HCT116 (cell line): ENCODE measurements around the gene ATG101. TPM values are rescaled to one million over a fixed set of nuclear protein-coding genes. Genes with fewer than 3 reads are reported as not detected.

Source experiments
- ATAC-seq: fragments of 200-7000 bp; cut with Tn5 transposase; 2 replicates; pipeline ENCODE4 v1.9.1; 2020; ENCODE audit warnings: mild to moderate bottlenecking, moderate library complexity
- BruUV-seq: library from RNA; stranded (reverse); fragments of 400-500 nt; replicated peaks from 2 replicates; lab custom pipeline; 2021; lab: Mats Ljungman, UMichigan
- CTCF ChIA-PET: fragments of 300-600 bp; sonication (Branson Sonifier 250); formaldehyde crosslinking; loops from one replicate; lab custom pipeline; 2021; ENCODE audit warnings: antibody characterized with exemption; lab: Charles Lee
- POLR2A ChIA-PET: fragments of 300-600, 350-600 bp; sonication (Branson Sonifier 250); formaldehyde crosslinking; loops from one replicate; lab custom pipeline; 2021; ENCODE audit warnings: antibody characterized with exemption; lab: Charles Lee
- RAD21 ChIA-PET, 2 experiments: fragments of 300-600 bp; sonication (Branson Sonifier 250); formaldehyde crosslinking; loops; one replicate each; lab custom pipeline; 2023; ENCODE audit warnings: low total read pairs in 2 of 2; ENCODE audit not compliant: uncharacterized antibody in 2 of 2, unreplicated experiment in 2 of 2, low non-redundant PET in 1 of 2; lab: Charles Lee
- DNase-seq: peaks from one replicate; pipeline ENCODE4 v3.0.0-alpha.2; 2010; ENCODE audit warnings: low read depth, low spot score
- H2AFZ ChIP-seq: fragments of 200-600 bp; shearing (Covaris generic), sonication (generic); 2 replicates; pipeline ENCODE4 v1.6.1; 2017; ENCODE audit warnings: low read depth, mixed run types, mixed read lengths, antibody characterized with exemption, low read length; ENCODE audit not compliant: poor library complexity, severe bottlenecking
- H3K27ac ChIP-seq: 2 replicates; pipeline ENCODE4 v1.5.1; 2012; ENCODE audit warnings: low read depth, low read length
- H3K27me3 ChIP-seq: fragments of 200-600 bp; sonication (generic); 2 replicates; pipeline ENCODE4 v1.6.1; 2016; ENCODE audit warnings: mixed run types, low read length, mixed read lengths; ENCODE audit not compliant: insufficient read depth
- H3K36me3 ChIP-seq, 2 experiments: fragments of 200-500 bp in 1 of 2; fragments of 200-600 bp in 1 of 2; sonication (Bioruptor generic) in 1 of 2; sonication (generic) in 1 of 2; 2 replicates each; pipeline versions ENCODE4 v1.5.1 to v1.6.1; 2014 to 2016; ENCODE audit warnings: low read length in 2 of 2, inconsistent platforms in 1 of 2, mixed read lengths in 1 of 2, mixed run types in 1 of 2; ENCODE audit not compliant: insufficient read depth in 2 of 2, control insufficient read depth in 1 of 2
- H3K4me1 ChIP-seq, 2 experiments: fragments of 200-600 bp in 1 of 2; sonication (generic) in 1 of 2; 2 replicates each; pipeline versions ENCODE4 v1.5.1 to v1.6.1; 2012 to 2017; ENCODE audit warnings: low read length in 2 of 2, inconsistent platforms in 1 of 2, mild to moderate bottlenecking in 1 of 2, mixed read lengths in 1 of 2, mixed run types in 1 of 2, moderate library complexity in 1 of 2; ENCODE audit not compliant: insufficient read depth in 2 of 2, control insufficient read depth in 1 of 2
- H3K4me2 ChIP-seq: fragments of 200-600 bp; sonication (generic); 2 replicates; pipeline ENCODE4 v1.6.1; 2017; ENCODE audit warnings: mixed run types, low read length, mixed read lengths
- H3K4me3 ChIP-seq, 2 experiments: fragments of 200-600 bp in 1 of 2; sonication (generic) in 1 of 2; replicated peaks in 1 of 2; 2 replicates each; pipeline ENCODE4 v1.5.1; 2011 to 2016; ENCODE audit warnings: low read length in 2 of 2, control low read depth in 1 of 2, low read depth in 1 of 2, mild to moderate bottlenecking in 1 of 2, mixed read lengths in 1 of 2, mixed run types in 1 of 2
- H3K79me2 ChIP-seq: fragments of 200-600 bp; sonication (generic); 2 replicates; pipeline ENCODE4 v1.6.1; 2017; ENCODE audit warnings: mild to moderate bottlenecking, mixed run types, low read length, moderate library complexity, mixed read lengths; ENCODE audit not compliant: insufficient read depth
- H3K9ac ChIP-seq: fragments of 200-600 bp; sonication (generic); 2 replicates; pipeline ENCODE4 v1.6.1; 2016; ENCODE audit warnings: low read length, mixed read lengths
- H3K9me2 ChIP-seq: fragments of 200-600 bp; sonication (generic), shearing (Covaris generic); 2 replicates; pipeline ENCODE4 v1.6.1; 2017; ENCODE audit warnings: mixed run types, mild to moderate bottlenecking, moderate library complexity; ENCODE audit not compliant: insufficient read depth
- H3K9me3 ChIP-seq, 2 experiments: fragments of 200-500 bp in 1 of 2; fragments of 200-600 bp in 1 of 2; sonication (Bioruptor generic) in 1 of 2; sonication (generic) in 1 of 2; 2 replicates each; pipeline ENCODE4 v1.6.1; 2014 to 2017; ENCODE audit warnings: low read length in 2 of 2, mixed read lengths in 2 of 2, inconsistent platforms in 1 of 2, low read depth in 1 of 2, mild to moderate bottlenecking in 1 of 2, mixed run types in 1 of 2, moderate library complexity in 1 of 2; ENCODE audit not compliant: control insufficient read depth in 1 of 2, insufficient read depth in 1 of 2
- H4K20me1 ChIP-seq: fragments of 200-600 bp; sonication (generic), shearing (Covaris generic); 2 replicates; pipeline ENCODE4 v1.6.1; 2017; ENCODE audit warnings: mixed run types, mild to moderate bottlenecking, moderate library complexity; ENCODE audit not compliant: insufficient read depth
- CBX3 ChIP-seq: IDR thresholded peaks from 2 replicates; pipeline ENCODE4 v1.6.1; 2012; ENCODE audit warnings: low read depth
- CEBPB ChIP-seq: IDR thresholded peaks from 2 replicates; pipeline ENCODE4 v1.6.1; 2012; ENCODE audit warnings: low read depth
- EGR1 ChIP-seq: IDR thresholded peaks from 2 replicates; pipeline ENCODE4 v1.6.1; 2012; ENCODE audit warnings: low read depth
- EZH2 ChIP-seq: fragments of 200-600 bp; sonication (generic); IDR thresholded peaks from 2 replicates; pipeline ENCODE4 v1.6.1; 2017; ENCODE audit warnings: antibody characterized with exemption, mixed run types
- EZH2phosphoT487 ChIP-seq: fragments of 200-600 bp; IDR thresholded peaks from 2 replicates; pipeline ENCODE4 v1.6.1; 2018; ENCODE audit warnings: antibody characterized with exemption, borderline replicate concordance
- JUND ChIP-seq: IDR thresholded peaks from 2 replicates; pipeline ENCODE4 v1.6.1; 2012
- POLR2AphosphoS5 ChIP-seq: IDR thresholded peaks from 2 replicates; pipeline ENCODE4 v1.6.1; 2011; ENCODE audit warnings: mild to moderate bottlenecking, low read depth, low read length, moderate library complexity
- RAD21 ChIP-seq: IDR thresholded peaks from 2 replicates; pipeline ENCODE4 v1.6.1; 2012; ENCODE audit warnings: low read depth, mild to moderate bottlenecking
- SIN3A ChIP-seq: IDR thresholded peaks from 2 replicates; pipeline ENCODE4 v1.6.1; 2012; ENCODE audit warnings: low read depth
- intact Hi-C: fragments of 100-400 bp; cut with micrococcal nuclease; formaldehyde crosslinking; loops from 2 replicates; pipeline ENCODE4 v1.10.0; 2022
- total RNA-seq: library from RNA; stranded (reverse); gene quantifications from one replicate; pipeline ENCODE4 v1.2.1, GENCODE V29; 2021; ENCODE audit not compliant: unreplicated experiment
- TF ChIP-seq, protein P1 (sequence below): IDR thresholded peaks from 2 replicates; pipeline ENCODE4 v1.6.1; 2012
- TF ChIP-seq, protein P2 (sequence below), 3 experiments: fragments of 200-600 bp in 1 of 3; sonication (generic) in 1 of 3; IDR thresholded peaks in 2 of 3; conservative IDR thresholded peaks in 1 of 3; 2 replicates each; pipeline ENCODE4 v1.5.1; 2012 to 2017; ENCODE audit warnings: low read depth in 2 of 3, low read length in 2 of 3, antibody characterized with exemption in 1 of 3, borderline replicate concordance in 1 of 3, control low read depth in 1 of 3, mild to moderate bottlenecking in 1 of 3, mixed read lengths in 1 of 3, mixed run types in 1 of 3, moderate library complexity in 1 of 3; ENCODE audit not compliant: insufficient read depth in 1 of 3
- TF ChIP-seq, protein P3 (sequence below): IDR thresholded peaks from 2 replicates; pipeline ENCODE4 v1.6.1; 2011; ENCODE audit warnings: mild to moderate bottlenecking, low read length, moderate library complexity; ENCODE audit not compliant: insufficient replicate concordance; ENCODE audit errors: extremely low read depth

Gene ATG101
- total RNA-seq, 1 experiment from 2014 or later: 49.2 TPM

DNA sequence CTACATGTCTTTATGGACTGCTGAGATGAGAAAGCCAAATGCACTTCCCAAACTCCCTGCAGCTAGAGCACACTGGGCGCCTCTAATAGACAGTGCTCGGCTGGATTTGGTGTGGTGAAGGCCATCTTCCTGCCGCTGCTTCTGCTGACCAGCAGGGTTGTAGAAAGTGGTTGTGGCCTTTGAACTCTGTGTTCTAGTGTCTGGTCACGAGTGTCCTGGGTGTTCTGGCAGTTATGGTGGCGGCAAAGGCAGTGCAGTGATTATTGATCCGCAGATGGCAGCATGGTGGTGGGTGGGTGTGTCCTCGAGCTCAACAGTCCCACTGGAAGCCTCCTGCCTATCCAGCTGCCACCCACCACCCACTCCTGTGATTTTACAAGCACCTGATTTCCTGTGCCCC is 53.1 kb downstream of the ATG101 start:
- H3K4me1 ChIP-seq: peaks cover 0 to 17% of the 10 kb centered on the region in 2 experiments; a peak in 2 of 4 replicates
- H4K20me1 ChIP-seq: no peaks in the 10 kb centered on the region
- TF ChIP-seq POLR2AphosphoS5 (no peak), EGR1 (no peak), EZH2 (no peak), CEBPB (no peak), EZH2phosphoT487 (no peak), SIN3A (no peak)
- TF ChIP-seq, protein P1, sequence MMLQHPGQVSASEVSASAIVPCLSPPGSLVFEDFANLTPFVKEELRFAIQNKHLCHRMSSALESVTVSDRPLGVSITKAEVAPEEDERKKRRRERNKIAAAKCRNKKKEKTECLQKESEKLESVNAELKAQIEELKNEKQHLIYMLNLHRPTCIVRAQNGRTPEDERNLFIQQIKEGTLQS: no peak
- no peak overlapping the region for H3K27ac ChIP-seq
- H3K9ac ChIP-seq: no peak overlapping the region
- BruUV-seq: no TSS peak
- ChIA-PET CTCF (interaction anchor here (0.6 to 3.8 kb wide), 7 partner anchors 90 to 748 kb away, joined by 3 to 74 read pairs (median 3); no protein-coding TSS in a partner anchor), RAD21 (no interaction called here), POLR2A (no interaction called here)
- no peaks in the 10 kb centered on the region for H3K79me2 ChIP-seq
- H3K36me3 ChIP-seq: no peaks in the 10 kb centered on the region
- intact Hi-C loops: no loop called here
- H2AFZ ChIP-seq: no peak overlapping the region
- no peaks in the 10 kb centered on the region for H3K27me3 ChIP-seq
- no peak overlapping the region for H3K4me3 ChIP-seq
- DNase-seq (no peak), ATAC-seq (no peak)
- H3K9me3 ChIP-seq: no peaks in the 10 kb centered on the region
- H3K9me2 ChIP-seq: no peaks in the 10 kb centered on the region
- no peak overlapping the region for H3K4me2 ChIP-seq

DNA sequence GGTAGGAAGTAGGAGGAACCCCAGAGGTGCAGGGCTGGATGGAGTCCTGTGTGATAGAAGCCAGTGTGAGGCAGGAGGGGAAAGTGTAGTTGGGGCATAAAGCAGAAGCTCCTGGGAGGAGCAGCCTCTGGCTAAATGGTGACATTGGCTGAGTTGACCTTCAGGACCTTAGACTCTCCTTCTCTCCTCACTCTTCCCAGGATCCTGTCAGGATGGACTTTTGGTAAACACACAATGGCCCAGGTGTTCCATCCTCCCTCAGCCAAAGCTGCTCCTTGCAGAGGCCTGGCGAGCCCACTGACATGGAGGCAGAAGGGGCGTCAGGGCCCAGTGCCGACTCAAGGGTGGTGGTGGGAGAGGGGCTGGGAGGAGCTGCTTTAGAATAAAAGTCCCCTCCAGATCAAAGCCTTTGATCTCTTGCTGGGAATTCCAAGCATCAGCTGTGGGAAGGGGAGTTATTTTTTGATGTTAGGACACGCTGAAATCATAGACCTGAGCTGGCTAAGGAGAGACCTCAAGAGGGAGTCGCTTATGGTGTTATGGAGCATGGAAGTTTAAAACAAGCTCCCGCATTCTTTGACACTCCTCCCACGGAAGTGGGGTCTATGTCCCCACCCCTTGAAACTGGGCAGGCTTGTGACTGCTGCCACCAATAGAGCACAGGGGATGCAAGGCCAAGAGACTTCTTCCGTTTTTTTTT is 53.9 kb downstream of the ATG101 start:
- ATAC-seq (no peak), DNase-seq (no peak)
- RAD21 ChIA-PET: interaction anchor here in 1 of 2 experiments (0.7 kb wide), 1 partner anchor 55 kb away, joined by 4 read pairs; no protein-coding TSS in a partner anchor
- Histone ChIP-seq H3K79me2 (no peaks in the 10 kb centered on the region), H3K27me3 (no peaks in the 10 kb centered on the region), H3K9ac (no peak overlapping the region), H3K9me3 (no peaks in the 10 kb centered on the region), H3K9me2 (no peaks in the 10 kb centered on the region), H2AFZ (no peak overlapping the region), H3K4me2 (no peak overlapping the region), H3K4me3 (no peak overlapping the region), H3K27ac (no peak overlapping the region), H4K20me1 (no peaks in the 10 kb centered on the region), H3K4me1 (peaks cover 0 to 17% of the 10 kb centered on the region in 2 experiments; a peak in 2 of 4 replicates), H3K36me3 (no peaks in the 10 kb centered on the region)
- POLR2A ChIA-PET: no interaction called here
- intact Hi-C loops: no loop called here
- BruUV-seq: no TSS peak
- CTCF ChIA-PET: interaction anchor here (0.7 to 3.8 kb wide), 6 partner anchors 55 to 747 kb away, joined by 3 to 74 read pairs (median 3); no protein-coding TSS in a partner anchor
- TF ChIP-seq CBX3 (no peak), RAD21 (no peak), JUND (no peak), EZH2 (no peak)
- TF ChIP-seq, protein P2, sequence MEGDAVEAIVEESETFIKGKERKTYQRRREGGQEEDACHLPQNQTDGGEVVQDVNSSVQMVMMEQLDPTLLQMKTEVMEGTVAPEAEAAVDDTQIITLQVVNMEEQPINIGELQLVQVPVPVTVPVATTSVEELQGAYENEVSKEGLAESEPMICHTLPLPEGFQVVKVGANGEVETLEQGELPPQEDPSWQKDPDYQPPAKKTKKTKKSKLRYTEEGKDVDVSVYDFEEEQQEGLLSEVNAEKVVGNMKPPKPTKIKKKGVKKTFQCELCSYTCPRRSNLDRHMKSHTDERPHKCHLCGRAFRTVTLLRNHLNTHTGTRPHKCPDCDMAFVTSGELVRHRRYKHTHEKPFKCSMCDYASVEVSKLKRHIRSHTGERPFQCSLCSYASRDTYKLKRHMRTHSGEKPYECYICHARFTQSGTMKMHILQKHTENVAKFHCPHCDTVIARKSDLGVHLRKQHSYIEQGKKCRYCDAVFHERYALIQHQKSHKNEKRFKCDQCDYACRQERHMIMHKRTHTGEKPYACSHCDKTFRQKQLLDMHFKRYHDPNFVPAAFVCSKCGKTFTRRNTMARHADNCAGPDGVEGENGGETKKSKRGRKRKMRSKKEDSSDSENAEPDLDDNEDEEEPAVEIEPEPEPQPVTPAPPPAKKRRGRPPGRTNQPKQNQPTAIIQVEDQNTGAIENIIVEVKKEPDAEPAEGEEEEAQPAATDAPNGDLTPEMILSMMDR (IDR thresholded peaks at IDR 0.05 in 2 of 3, conservative IDR thresholded peaks at IDR 0.05 in 1 of 3; ENCODE audit: borderline replicate concordance in 1 of 3, insufficient read depth in 1 of 3, low read depth in 2 of 3, low read length in 2 of 3): no peak
- TF ChIP-seq, protein P3, sequence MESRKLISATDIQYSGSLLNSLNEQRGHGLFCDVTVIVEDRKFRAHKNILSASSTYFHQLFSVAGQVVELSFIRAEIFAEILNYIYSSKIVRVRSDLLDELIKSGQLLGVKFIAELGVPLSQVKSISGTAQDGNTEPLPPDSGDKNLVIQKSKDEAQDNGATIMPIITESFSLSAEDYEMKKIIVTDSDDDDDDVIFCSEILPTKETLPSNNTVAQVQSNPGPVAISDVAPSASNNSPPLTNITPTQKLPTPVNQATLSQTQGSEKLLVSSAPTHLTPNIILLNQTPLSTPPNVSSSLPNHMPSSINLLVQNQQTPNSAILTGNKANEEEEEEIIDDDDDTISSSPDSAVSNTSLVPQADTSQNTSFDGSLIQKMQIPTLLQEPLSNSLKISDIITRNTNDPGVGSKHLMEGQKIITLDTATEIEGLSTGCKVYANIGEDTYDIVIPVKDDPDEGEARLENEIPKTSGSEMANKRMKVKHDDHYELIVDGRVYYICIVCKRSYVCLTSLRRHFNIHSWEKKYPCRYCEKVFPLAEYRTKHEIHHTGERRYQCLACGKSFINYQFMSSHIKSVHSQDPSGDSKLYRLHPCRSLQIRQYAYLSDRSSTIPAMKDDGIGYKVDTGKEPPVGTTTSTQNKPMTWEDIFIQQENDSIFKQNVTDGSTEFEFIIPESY: no peak
- TF ChIP-seq, protein P1: no peak
